Testis (tissue), 3 donors: Measurements from ENCODE around the gene KATNBL1. TPM values are rescaled to one million over a fixed set of nuclear protein-coding genes. Genes with fewer than 3 reads are reported as not detected.
"Not testable (repeated sequence)": the region's sequence is repeated elsewhere in the genome, so short reads cannot be mapped to it uniquely, and the experiment has no call there.

ENCODE experiments used
- DNase-seq: peaks from one replicate; pipeline ENCODE4 v3.0.0-alpha.2; 2019
- H3K27ac ChIP-seq, 2 donors: fragments of 200-600 bp; sonication (generic); one replicate each; pipeline ENCODE4 v1.5.1; 2019
- H3K27me3 ChIP-seq: fragments of 200-600 bp; sonication (generic); one replicate; pipeline ENCODE4 v1.5.1; 2019
- H3K36me3 ChIP-seq: fragments of 200-600 bp; sonication (generic); one replicate; pipeline ENCODE4 v1.5.1; 2017; ENCODE audit warnings: low read depth; ENCODE audit errors: missing control alignments
- H3K4me1 ChIP-seq: fragments of 200-600 bp; sonication (generic); one replicate; pipeline ENCODE4 v1.5.1; 2019
- H3K4me3 ChIP-seq, 2 donors: fragments of 200-600 bp; sonication (generic); one replicate each; pipeline ENCODE4 v1.5.1; 2017 to 2019
- H3K9me3 ChIP-seq: fragments of 200-600 bp; sonication (generic); one replicate; pipeline ENCODE4 v1.5.1; 2017
- POLR2A ChIP-seq: fragments of 450-650 bp; IDR thresholded peaks from one replicate; pipeline ENCODE4 v1.6.1; 2017; ENCODE audit warnings: antibody characterized with exemption, mild to moderate bottlenecking, moderate library complexity
- WGBS, 2 donors: methylation state at CpG; one replicate each; pipeline ENCODE4 v1.1.5; 2018; 5-methylcytosine and 5-hydroxymethylcytosine counted together
- intact Hi-C: fragments of 100-400 bp; cut with DNase I; formaldehyde crosslinking; loops from one replicate; pipeline ENCODE4 v1.15.1; 2023; ENCODE audit warnings: low total_unique reads
- polyA plus RNA-seq: library from polyadenylated mRNA; stranded (reverse); fragments of 350-450 nt; fragmentation: Illumina TruSeq; extraction: RNeasy Lipid Tissue Mini Kit (QIAGEN cat#74804); gene quantifications from one replicate; pipeline ENCODE4 v1.2.3, GENCODE V29; 2014; ENCODE audit warnings: low read depth, low replicate concordance; ENCODE audit not compliant: insufficient read depth
- total RNA-seq, 2 donors: library from RNA; depleted of rRNA; stranded (reverse); fragments of >200 nt; gene quantifications; one replicate each; pipeline ENCODE4 v1.2.3, GENCODE V29; 2016
- TF ChIP-seq, protein P1 (sequence below), 3 experiments: fragments of 450-650 bp in 2 of 3; fragments of 200-600 bp in 1 of 3; sonication (generic) in 1 of 3; IDR thresholded peaks; one replicate each; pipeline ENCODE4 v1.5.1; 2016 to 2019; ENCODE audit warnings: antibody characterized with exemption in 3 of 3, mild to moderate bottlenecking in 2 of 3, moderate library complexity in 1 of 3

The KATNBL1 gene
- total and polyA plus RNA-seq, 3 donors from 2014 or later, result 31.3 to 107 (median 83.7) TPM

DNA sequence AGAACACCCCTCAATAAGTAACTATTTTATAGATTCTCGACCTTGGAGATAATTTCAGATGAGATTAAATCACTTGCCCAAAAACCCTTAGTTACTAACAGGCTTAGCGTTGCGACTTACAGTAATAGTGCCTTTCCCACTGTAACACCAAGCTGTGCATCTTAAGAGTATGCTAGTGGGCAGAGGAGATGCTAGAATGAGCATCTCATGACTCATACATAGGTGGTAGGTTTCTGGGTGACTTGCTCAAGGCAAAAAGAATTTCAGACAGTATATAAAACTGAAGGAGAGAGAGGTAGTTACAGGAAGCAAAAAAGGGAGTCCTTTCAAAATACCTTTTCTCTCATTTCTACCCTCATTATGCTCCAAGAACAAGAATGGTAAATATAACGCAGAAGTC lies 3.9 kb downstream of the KATNBL1 start:
- intact Hi-C loops, result no loop called here
- no peak for DNase-seq
- 83 to 88% methylated on average over 4 of the region's 4 CpGs for WGBS, 2 donors
- Histone ChIP-seq H3K4me1 (peaks cover 9% of the 10 kb centered on the region), H3K9me3 (no peaks in the 10 kb centered on the region), H3K4me3 (no peak overlapping the region), H3K27ac (no peak overlapping the region), H3K27me3 (no peaks in the 10 kb centered on the region), H3K36me3 (no peaks in the 10 kb centered on the region)
- TF ChIP-seq, protein P1, sequence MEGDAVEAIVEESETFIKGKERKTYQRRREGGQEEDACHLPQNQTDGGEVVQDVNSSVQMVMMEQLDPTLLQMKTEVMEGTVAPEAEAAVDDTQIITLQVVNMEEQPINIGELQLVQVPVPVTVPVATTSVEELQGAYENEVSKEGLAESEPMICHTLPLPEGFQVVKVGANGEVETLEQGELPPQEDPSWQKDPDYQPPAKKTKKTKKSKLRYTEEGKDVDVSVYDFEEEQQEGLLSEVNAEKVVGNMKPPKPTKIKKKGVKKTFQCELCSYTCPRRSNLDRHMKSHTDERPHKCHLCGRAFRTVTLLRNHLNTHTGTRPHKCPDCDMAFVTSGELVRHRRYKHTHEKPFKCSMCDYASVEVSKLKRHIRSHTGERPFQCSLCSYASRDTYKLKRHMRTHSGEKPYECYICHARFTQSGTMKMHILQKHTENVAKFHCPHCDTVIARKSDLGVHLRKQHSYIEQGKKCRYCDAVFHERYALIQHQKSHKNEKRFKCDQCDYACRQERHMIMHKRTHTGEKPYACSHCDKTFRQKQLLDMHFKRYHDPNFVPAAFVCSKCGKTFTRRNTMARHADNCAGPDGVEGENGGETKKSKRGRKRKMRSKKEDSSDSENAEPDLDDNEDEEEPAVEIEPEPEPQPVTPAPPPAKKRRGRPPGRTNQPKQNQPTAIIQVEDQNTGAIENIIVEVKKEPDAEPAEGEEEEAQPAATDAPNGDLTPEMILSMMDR (IDR thresholded peaks at IDR 0.05), result no peak
- TF ChIP-seq POLR2A, result no peak

- H3K9me3 ChIP-seq, result no peaks in the 10 kb centered on the region
- DNase-seq, result no peak
- no peak overlapping the region for H3K27ac ChIP-seq
- intact Hi-C loops, result no loop called here
- no peaks in the 10 kb centered on the region for H3K36me3 ChIP-seq
- no peaks in the 10 kb centered on the region for H3K27me3 ChIP-seq
- TF ChIP-seq, protein P1 (IDR thresholded peaks at IDR 0.05), result no peak
- TF ChIP-seq POLR2A, result no peak
- WGBS, 2 donors, result 83 to 89% methylated on average over 1 of the region's 1 CpG
- H3K4me1 ChIP-seq, result peaks cover 9% of the 10 kb centered on the region
- no peak overlapping the region for H3K4me3 ChIP-seq
Measured at GRCh38 chr15:34203936-34204335, 6.0 kb downstream of the KATNBL1 start.

DNA sequence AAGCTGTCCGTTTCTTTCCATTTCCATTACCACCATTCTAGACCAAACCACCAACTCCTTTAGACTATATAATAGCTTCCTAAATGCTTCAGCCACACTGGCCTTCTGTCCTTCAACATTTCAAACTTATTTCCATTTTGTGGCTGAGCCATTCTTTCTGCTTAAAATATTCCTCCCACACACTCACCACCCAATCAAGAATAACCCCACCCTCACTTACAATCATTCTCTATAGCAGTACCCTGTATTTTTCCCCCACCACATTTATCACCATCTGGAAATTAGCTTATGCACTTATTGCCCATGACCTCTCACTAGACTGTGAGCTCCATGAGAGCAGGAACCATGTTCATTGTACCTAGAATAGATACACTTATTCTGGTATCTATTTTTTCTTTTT lies 6.6 kb downstream of the KATNBL1 start:
- 86 to 92% methylated on average over 1 of the region's 1 CpG for WGBS, 2 donors
- peaks cover 3% of the 10 kb centered on the region for H3K4me1 ChIP-seq
- H3K27me3 ChIP-seq, result no peaks in the 10 kb centered on the region
- intact Hi-C loops, result no loop called here
- no peak for DNase-seq
- H3K9me3 ChIP-seq, result no peaks in the 10 kb centered on the region
- H3K4me3 ChIP-seq, result no peak overlapping the region
- no peaks in the 10 kb centered on the region for H3K36me3 ChIP-seq
- TF ChIP-seq, protein P1 (IDR thresholded peaks at IDR 0.05), result no peak
- TF ChIP-seq POLR2A, result no peak
- peak overlapping the region in 1 of 2 donors; percentile 6 for H3K27ac ChIP-seq

DNA sequence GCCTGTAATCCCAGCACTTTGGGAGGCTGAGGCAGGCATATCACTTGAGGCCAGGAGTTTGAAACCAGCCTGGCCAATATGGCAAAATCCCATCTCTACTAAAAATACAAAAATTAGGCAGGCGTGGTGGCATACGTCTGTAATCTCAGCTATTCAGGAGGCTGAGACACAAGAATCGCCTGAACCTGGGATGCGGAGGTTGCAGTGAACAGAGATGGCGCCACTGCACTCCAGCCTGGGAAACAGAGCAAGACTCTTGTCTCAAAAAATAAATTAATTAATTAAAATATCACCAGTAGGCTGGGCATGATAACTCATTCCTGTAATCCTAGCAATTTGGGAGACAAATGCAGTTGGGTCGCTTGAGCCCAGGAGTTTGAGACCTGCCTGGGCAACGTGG lies 16.6 kb downstream of the KATNBL1 start:
- intact Hi-C loops, H3K4me3 ChIP-seq, H3K27me3 ChIP-seq, H3K9me3 ChIP-seq, H3K27ac ChIP-seq, DNase-seq, H3K36me3 ChIP-seq: not testable (repeated sequence)
- peaks cover 11% of the 10 kb centered on the region for H3K4me1 ChIP-seq
- 83% methylated on average over 7 of the region's 7 CpGs for WGBS, 2 donors

- intact Hi-C loops, result no loop called here
- DNase-seq, result no peak
- Histone ChIP-seq H3K4me3 (no peak overlapping the region), H3K27me3 (no peaks in the 10 kb centered on the region), H3K4me1 (no peaks in the 10 kb centered on the region), H3K27ac (no peak overlapping the region), H3K36me3 (no peaks in the 10 kb centered on the region), H3K9me3 (no peaks in the 10 kb centered on the region)
- no peak for TF ChIP-seq POLR2A
- TF ChIP-seq, protein P1 (IDR thresholded peaks at IDR 0.05), result no peak
- 76 to 82% methylated on average over 5 of the region's 5 CpGs for WGBS, 2 donors
Measured at GRCh38 chr15:34188711-34189110, 21.2 kb downstream of the KATNBL1 start.
